ENCODE data around the gene RTN4R.

Gene RTN4R

GRCh38 chr22:20229916-20230775 lies 38.0 kb downstream of the RTN4R start:
- DNase-seq (ENCODE audit: low read depth, low spot score): peak; percentile 59

- DNase-seq (ENCODE audit: low read depth, low spot score): no peak
Observed at GRCh38 chr22:20228939-20229272, 39.2 kb downstream of the RTN4R start.

GRCh38 chr22:20228055-20228938 lies 39.8 kb downstream of the RTN4R start:
- no peak for DNase-seq (ENCODE audit: low read depth, low spot score)

- DNase-seq (ENCODE audit: low read depth, low spot score): no peak
Observed at GRCh38 chr22:20227363-20227762, 40.8 kb downstream of the RTN4R start.

GRCh38 chr22:20226760-20227350 lies 41.3 kb downstream of the RTN4R start:
- no peak for DNase-seq (ENCODE audit: low read depth, low spot score)

- DNase-seq (ENCODE audit: low read depth, low spot score): no peak
Observed at GRCh38 chr22:20226077-20226716, 41.9 kb downstream of the RTN4R start.

- no peak for DNase-seq (ENCODE audit: low read depth, low spot score)
Observed at GRCh38 chr22:20225693-20225966, 42.5 kb downstream of the RTN4R start.

GRCh38 chr22:20224917-20225692 lies 43.0 kb downstream of the RTN4R start:
- DNase-seq (ENCODE audit: low read depth, low spot score): no peak

- no peak for DNase-seq (ENCODE audit: low read depth, low spot score)
Observed at GRCh38 chr22:20224256-20224626, 43.9 kb downstream of the RTN4R start.

- DNase-seq (ENCODE audit: low read depth, low spot score): no peak
Observed at GRCh38 chr22:20223421-20224255, 44.5 kb downstream of the RTN4R start.

- no peak for DNase-seq (ENCODE audit: low read depth, low spot score)
Observed at GRCh38 chr22:20222764-20223420, 45.2 kb downstream of the RTN4R start.

- no peak for DNase-seq (ENCODE audit: low read depth, low spot score)
Observed at GRCh38 chr22:20221421-20222340, 46.4 kb downstream of the RTN4R start.

GRCh38 chr22:20220629-20221026 lies 47.5 kb downstream of the RTN4R start:
- no peak for DNase-seq (ENCODE audit: low read depth, low spot score)

- DNase-seq (ENCODE audit: low read depth, low spot score): no peak
Observed at GRCh38 chr22:20219667-20220628, 48.2 kb downstream of the RTN4R start.

- no peak for DNase-seq (ENCODE audit: low read depth, low spot score)
Observed at GRCh38 chr22:20218987-20219386, 49.1 kb downstream of the RTN4R start.

- no peak for DNase-seq (ENCODE audit: low read depth, low spot score)
Observed at GRCh38 chr22:20218326-20218872, 49.7 kb downstream of the RTN4R start.

- no peak for DNase-seq (ENCODE audit: low read depth, low spot score)
Observed at GRCh38 chr22:20217563-20217962, 50.6 kb downstream of the RTN4R start.
